HG02610 (cell line): Measurements from ENCODE around the gene LRFN4.

Experiments
- ATAC-seq: cut with Tn5 transposase; IDR thresholded peaks from one replicate; pipeline ENCODE4 v1.9.1; 2021; ENCODE audit warnings: mild to moderate bottlenecking, moderate library complexity; ENCODE audit not compliant: unreplicated experiment

Gene LRFN4

GRCh38 chr11:66858186-66858938 lies 1.5 kb downstream of the LRFN4 start:
- no peak for ATAC-seq

GRCh38 chr11:66858939-66859685 lies 2.2 kb downstream of the LRFN4 start:
- ATAC-seq: no peak

- no peak for ATAC-seq
Observed at GRCh38 chr11:66859686-66860448, 3.0 kb downstream of the LRFN4 start.

GRCh38 chr11:66860449-66860831 lies 3.6 kb downstream of the LRFN4 start:
- no peak for ATAC-seq

- ATAC-seq: no peak
Observed at GRCh38 chr11:66861038-66861773, 4.3 kb downstream of the LRFN4 start.

- no peak for ATAC-seq
Observed at GRCh38 chr11:66861774-66862558, 5.1 kb downstream of the LRFN4 start.

- ATAC-seq: no peak
Observed at GRCh38 chr11:66862559-66863037, 5.7 kb downstream of the LRFN4 start.

- ATAC-seq: no peak
Observed at GRCh38 chr11:66863428-66864125, 6.7 kb downstream of the LRFN4 start.

- no peak for ATAC-seq
Observed at GRCh38 chr11:66864172-66864901, 7.5 kb downstream of the LRFN4 start.

- no peak for ATAC-seq
Observed at GRCh38 chr11:66864924-66865697, 8.2 kb downstream of the LRFN4 start.

- ATAC-seq: no peak
Observed at GRCh38 chr11:66866007-66866406, 9.1 kb downstream of the LRFN4 start.

- ATAC-seq: no peak
Observed at GRCh38 chr11:66866511-66866986, 9.7 kb downstream of the LRFN4 start.

- no peak for ATAC-seq
Observed at GRCh38 chr11:66867425-66868040, 10.7 kb downstream of the LRFN4 start.

GRCh38 chr11:66868082-66868725 lies 11.3 kb downstream of the LRFN4 start:
- no peak for ATAC-seq

GRCh38 chr11:66868726-66869566 lies 12.1 kb downstream of the LRFN4 start:
- peak; percentile 70 for ATAC-seq

GRCh38 chr11:66869567-66869870 lies 12.7 kb downstream of the LRFN4 start:
- ATAC-seq: no peak
